Activated effector memory CD4-positive, alpha-beta T cell treated with Interleukin-2 at 50 U/mL for 16 hours (primary cell): ENCODE measurements around the gene EMP2.
"Not testable (repeated sequence)": the region's sequence is repeated elsewhere in the genome, so short reads cannot be mapped to it uniquely, and the experiment has no call there.

ENCODE experiments used
- DNase-seq: peaks from one replicate; pipeline ENCODE4 v3.0.0-alpha.2; 2020

EMP2 gene

GRCh38 chr16:10519297-10519696, 61.1 kb downstream of the EMP2 start:
- DNase-seq, result no peak

- no peak for DNase-seq
Observed at GRCh38 chr16:10518479-10519041, 61.8 kb downstream of the EMP2 start.

- no peak for DNase-seq
Observed at GRCh38 chr16:10517868-10518267, 62.5 kb downstream of the EMP2 start.

DNA sequence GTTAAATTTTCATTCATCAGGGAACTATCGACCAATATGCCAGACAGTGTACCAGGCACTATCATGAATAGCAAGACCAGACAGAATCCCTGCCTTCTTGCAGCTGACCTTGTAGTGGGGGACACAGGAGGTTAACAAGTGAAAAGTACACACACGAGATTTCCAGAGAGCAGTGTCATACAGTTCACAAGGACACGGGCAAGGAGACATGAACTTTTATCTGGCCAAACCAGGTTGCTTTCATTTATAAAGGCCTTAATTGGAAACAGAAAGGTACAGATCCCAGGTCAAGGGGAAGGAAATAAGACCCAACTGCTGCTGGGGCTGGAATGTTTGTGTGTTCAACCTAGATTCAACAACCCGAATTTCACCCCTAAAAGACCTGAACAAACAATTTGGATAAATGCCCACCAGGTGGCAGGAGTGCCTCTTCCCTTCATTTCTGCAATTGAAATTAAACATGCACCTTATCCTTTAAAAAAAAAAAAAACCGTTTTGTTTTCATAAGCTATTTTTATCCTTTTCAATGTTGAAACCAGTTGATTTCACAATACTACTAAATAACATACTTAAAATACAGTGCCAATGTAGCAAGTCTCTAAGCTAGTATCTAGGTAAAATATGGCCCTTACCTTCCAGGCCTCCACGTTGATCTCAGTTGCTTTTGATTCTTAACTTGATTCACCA, 65.9 kb downstream of the EMP2 start:
- DNase-seq, result peak; percentile 11

- DNase-seq, result no peak
Observed at GRCh38 chr16:10511829-10512228, 68.6 kb downstream of the EMP2 start.

DNA sequence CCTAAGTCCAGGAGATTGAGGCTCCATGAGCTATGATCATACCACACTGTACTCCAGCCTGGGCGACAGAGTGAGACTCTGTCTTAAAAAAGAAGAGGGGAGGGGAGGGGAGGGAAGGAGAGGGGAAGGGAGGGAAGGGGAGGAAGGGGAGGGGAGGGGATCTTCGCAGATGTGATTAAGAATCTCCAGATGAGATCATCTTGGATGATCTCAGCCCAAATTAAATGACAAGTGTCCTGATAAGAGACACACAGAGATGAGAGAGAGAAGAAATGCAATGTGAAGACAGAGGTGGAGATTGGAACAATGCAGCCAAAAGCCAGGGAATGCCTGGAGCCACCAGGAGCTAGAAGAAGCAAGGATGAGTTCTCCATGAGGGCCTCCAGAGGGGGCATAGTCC, 70.1 kb downstream of the EMP2 start:
- DNase-seq, result no peak

GRCh38 chr16:10509534-10510025, 70.8 kb downstream of the EMP2 start:
- DNase-seq, result peak; percentile 31

- DNase-seq, result not testable (repeated sequence)
Observed at GRCh38 chr16:10505286-10505685, 75.1 kb downstream of the EMP2 start.

- no peak for DNase-seq
Observed at GRCh38 chr16:10504404-10504885, 76.0 kb downstream of the EMP2 start.

GRCh38 chr16:10502776-10503175, 77.6 kb downstream of the EMP2 start:
- DNase-seq, result no peak

GRCh38 chr16:10501016-10501607, 79.3 kb downstream of the EMP2 start:
- no peak for DNase-seq

GRCh38 chr16:10500582-10500981, 79.8 kb downstream of the EMP2 start:
- DNase-seq, result no peak

DNA sequence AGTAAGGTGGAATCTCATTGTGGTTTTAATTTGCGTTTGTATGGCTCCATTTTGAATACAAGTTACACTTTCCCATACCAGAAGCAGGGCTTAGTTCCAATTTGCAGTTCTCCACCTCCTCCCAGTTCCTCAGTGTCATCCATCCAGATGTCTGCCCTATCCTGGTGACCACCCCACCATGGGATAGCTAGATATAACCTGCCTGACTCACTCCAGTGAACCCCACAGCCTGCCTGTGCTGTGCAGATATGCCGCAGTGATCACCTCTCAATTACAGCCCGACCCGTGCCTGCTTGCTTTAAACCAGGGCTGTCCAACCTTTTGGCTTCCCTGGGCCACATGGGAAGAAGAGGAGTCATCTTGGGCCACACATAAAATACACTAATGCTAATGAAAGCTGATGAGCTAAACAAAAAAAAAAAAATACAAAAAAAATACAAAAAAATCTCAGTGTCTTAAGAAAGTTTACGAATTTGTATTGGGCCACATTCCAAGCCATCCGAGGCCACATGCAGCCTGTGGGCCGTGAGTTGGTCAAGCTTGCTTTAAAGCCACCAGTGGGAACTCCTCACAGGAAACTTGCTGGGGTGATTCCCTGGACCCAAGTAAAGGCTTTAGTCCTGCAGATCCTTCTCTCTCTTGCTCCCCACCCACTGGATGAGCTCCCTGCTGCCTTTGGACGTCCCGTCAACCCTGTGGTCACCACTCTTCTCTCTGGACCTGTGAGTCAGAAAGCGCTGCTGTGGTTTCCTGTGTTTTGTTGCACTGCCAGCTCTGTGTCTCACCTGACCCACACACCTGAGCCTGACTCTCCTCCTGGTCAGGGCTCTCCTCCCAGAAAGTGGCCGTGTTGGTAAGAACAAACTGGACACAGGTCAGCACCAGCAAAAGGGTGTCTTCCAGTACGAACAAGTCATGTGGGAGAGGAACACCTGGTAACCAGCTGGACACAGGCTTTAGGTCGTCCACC, 83.0 kb downstream of the EMP2 start:
- no peak for DNase-seq

- no peak for DNase-seq
Observed at GRCh38 chr16:10495031-10495345, 85.4 kb downstream of the EMP2 start.

GRCh38 chr16:10494343-10495030, 85.9 kb downstream of the EMP2 start:
- no peak for DNase-seq

DNA sequence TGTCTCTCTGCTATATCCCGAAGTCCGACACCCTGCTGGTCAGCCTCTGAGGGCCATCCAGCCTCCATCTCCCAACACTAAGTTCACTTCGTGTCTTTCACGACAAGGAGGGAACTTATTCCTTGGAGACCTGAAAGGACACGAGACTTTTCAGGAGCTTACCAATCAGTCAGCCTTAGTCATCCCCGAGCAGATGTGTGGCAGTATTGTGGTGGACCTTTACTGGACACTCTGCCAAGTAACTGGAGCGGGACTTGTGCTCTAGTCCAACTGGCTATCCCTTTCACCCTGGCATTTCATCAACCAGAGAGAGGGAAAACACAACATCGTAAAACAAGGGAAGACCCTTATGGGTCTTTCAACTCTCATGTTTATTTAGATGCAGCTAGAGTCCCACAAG, 87.1 kb downstream of the EMP2 start:
- no peak for DNase-seq

DNA sequence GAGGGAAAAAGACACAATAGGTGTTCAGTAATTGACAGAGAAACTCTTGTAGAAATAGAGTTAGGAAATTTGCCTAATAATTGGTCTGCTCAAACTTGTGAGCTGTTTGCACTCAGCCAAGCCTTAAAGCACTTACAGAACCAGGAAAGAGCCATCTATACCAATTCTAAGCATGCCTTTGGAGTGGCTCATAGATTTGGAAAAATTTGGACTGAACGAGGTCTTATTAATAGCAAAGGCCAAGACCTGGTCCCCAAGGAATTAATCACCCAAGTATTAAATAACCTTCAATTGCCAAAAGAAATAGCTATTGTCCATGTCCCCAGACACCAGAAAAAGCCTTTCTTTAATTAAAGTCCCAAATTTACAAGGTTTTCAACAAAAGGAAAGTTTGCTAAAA, 90.3 kb downstream of the EMP2 start:
- DNase-seq, result no peak

GRCh38 chr16:10485698-10486382, 94.6 kb downstream of the EMP2 start:
- no peak for DNase-seq

DNA sequence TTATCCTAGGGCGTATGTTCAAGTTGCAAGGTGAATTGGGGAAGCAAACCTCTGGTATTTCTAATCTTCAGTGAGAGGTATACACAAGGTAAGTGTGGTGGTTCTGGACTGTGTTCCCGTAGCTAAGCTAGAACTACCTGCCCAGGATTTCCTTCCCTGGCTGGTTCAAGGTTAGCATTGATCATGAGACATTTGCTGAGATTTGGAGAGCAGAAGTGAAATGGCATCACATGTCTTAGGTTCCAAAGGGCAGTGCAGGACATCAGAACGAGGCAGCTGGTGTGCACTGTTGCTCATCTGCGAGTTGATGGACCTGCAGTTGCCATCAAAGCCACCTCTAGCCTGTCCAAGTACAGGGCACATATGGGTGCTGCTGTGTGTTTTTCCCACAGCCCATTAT, 95.2 kb downstream of the EMP2 start:
- no peak for DNase-seq

- no peak for DNase-seq
Observed at GRCh38 chr16:10480151-10480550, 100.2 kb downstream of the EMP2 start.
